ENCODE results near the gene CLIP1.
"Not testable (repeated sequence)": the region's sequence is repeated elsewhere in the genome, so short reads cannot be mapped to it uniquely, and the experiment has no call there.

The CLIP1 gene

DNA sequence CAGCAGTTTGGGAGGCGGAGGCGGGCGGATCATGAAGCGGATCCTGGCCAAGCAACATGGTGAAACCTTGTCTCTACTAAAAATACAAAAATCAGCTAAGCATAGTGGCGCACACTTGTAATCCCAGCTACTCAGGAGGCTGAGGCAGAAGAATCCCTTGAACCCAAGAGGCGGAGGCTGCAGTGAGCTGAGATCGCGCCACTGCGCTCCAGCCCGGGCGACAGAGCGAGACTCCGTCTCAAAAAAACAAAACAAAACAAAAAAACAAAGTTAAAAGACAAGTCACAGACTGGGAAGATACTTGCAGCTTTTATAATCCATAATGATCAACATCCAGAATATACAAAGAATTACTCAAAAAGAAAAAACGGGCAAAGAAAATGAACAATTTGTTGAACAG, 161.7 kb downstream of the CLIP1 start:
- DNase-seq (ENCODE audit: low read depth in 2 of 3, low spot score in 2 of 3) = not testable (repeated sequence)

DNA sequence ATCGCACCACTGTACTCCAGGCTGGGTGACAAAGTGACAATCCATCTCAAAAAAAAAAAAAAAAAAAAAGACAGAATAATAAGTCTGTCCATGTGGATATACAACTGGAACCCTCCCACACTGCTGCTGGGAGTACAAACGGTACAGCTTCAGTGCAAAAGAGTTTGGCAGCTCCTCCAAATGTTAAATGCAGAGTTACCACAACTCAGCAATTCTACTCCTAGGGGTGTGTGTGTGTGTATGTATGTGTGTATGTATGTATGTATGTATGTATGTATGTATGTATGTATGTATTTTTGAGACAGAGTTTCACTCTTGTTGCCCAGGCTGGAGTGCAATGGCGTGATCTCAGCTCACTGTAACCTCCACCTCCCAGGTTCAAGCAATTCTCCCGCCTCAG, 163.5 kb downstream of the CLIP1 start:
- DNase-seq (ENCODE audit: low read depth in 2 of 3, low spot score in 2 of 3) = not testable (repeated sequence)

DNA sequence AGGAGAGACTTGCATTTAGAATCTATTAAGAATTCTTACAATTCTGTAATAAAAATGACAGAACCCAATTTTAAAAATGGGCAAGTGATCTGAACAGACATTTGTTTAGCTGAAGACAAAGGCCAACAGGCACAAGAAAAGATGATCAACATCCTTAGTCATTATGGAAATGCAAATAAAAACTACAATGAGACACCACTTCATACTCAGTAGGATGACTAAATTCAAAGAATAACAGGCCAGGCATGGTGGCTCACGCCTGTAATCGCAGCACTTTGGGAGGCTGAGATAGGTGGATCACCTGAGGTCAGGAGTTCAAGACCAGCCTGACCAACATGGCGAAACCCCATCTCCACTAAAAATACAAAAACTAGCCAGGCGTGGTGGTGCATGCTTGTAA, 164.0 kb downstream of the CLIP1 start:
- DNase-seq (ENCODE audit: low read depth in 2 of 3, low spot score in 2 of 3) = not testable (repeated sequence)

DNA sequence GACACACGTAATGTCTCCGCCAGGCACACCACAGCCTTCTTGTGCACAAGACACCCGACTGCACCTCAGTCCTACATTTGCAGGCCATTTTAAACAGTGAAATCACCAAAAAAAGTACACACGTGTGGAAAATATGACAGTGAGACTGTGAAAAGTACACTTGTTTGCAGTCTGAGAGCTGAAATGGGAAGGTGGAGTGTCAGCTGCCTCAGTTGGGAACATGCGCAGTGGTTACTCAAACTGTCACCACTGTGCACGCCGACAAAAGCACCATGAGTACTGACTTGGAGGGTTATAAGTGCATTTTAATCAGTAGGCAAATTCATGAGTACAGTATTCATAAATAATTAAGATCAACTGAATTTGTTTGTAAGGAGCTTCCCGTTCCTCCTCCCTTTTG, 171.9 kb downstream of the CLIP1 start:
- no peak for DNase-seq (ENCODE audit: low read depth in 2 of 3, low spot score in 2 of 3)

DNA sequence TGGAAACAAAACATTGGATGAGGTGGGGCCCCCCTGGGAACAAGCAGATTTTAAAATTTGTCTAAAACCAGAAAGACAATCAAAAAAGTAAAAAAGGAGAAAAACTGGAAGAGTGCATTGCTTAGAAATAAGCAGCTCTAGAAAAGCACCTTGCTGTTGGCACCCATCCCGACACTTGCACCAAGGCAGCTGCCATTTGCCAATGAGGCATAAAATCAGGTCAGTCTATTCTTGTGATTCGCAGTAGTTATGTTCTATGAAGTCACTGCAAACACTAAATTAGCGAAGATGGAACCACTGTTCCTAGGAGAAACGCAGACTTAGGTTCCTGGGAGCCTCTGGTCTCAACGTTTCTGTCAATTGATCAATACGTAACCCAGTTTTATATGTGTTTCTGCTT, 172.4 kb downstream of the CLIP1 start:
- no peak for DNase-seq (ENCODE audit: low read depth in 2 of 3, low spot score in 2 of 3)

DNA sequence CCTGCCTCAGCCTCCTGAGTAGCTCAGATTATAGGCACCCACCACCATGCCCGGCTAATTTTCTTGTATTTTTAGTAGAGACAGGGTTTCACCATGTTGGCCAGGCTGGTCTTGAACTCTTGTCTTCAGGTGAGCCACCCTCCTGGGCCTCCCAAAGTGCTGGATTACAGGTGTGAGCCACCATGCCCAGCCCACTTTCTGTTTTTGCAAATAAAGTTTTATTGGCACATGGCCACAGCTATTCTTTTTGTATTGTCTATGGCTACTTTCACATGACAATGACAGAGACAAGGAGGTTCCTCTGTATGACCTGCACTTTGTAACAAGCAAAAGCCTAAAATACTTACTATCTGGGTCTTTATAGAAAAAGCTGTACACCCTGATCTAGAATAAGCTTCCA, 176.9 kb downstream of the CLIP1 start:
- DNase-seq (ENCODE audit: low read depth in 2 of 3, low spot score in 2 of 3) = no peak

DNA sequence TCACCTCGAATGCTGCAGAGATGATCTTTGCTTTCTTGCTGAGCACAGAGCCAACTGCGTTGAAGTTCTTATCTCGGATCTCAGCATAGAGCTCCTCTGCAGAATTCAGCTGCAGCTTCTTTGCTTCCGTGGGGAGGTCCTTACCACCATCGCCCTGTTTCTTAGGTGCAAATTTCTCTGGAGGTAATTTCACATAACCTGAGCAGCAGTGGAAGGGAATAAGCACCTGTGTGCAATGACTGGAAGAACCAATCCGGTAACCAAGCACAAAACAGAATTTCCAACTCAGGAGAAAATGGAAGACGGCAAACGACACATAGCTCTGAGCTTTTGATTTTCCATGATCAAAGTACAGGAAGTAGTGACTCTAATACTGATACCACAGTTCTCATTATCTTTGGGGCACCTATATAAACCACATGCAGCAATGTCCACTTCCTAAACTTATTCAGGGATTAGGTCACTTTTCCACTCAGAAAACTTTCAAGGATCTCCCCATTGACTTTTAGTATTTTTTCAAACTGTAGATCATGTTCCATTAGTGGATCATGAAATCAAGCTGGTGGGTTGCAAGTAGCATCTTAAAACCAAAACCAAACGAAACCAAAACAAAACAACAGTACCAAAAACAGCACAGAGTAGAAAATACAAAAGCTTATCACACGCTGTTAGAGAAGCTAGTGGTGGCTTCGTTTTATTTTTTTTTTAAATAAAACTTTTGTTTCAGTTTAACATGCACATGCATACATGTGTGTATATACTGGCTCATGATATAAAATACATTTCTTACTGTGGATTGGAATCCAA, 177.7 kb downstream of the CLIP1 start:
- DNase-seq (ENCODE audit: low read depth in 2 of 3, low spot score in 2 of 3) = no peak

DNA sequence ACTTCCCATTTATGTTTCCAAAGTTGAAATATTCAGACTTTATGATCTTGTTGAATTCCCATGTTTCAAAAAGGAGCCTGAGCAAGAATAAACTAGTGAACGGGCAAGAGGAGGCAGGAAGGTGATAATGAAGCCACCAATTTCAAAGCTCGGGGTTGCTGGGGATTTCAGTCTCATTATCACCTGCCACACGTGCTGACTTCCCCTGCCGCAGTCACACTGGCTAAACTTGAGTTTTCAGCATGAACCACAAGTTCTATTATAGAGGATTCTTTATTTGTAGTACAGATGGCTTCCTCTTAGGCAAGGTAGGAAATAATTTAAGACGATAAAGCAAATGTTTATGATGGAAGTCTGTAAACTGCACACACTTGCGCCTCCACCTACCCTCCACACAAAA, 178.5 kb downstream of the CLIP1 start:
- no peak for DNase-seq (ENCODE audit: low read depth in 2 of 3, low spot score in 2 of 3)

DNA sequence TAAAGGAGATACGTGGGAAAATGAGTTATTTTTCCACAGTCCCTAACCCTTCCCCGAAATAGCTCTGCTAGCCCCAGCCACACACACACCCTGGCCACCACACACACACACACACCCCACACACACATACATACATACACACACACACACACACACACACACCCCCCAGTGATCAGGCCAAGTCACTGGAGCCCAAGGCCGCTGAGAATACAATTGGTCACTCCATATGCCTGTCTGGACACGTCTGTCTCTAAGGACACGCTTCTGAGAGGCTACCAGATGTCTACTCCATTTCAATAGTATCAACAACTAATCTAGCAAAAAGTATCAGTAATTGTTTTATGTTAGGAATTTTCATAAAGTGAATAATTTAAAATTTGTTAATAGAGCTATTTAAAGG, 183.6 kb downstream of the CLIP1 start:
- DNase-seq (ENCODE audit: low read depth in 2 of 3, low spot score in 2 of 3) = no peak

DNA sequence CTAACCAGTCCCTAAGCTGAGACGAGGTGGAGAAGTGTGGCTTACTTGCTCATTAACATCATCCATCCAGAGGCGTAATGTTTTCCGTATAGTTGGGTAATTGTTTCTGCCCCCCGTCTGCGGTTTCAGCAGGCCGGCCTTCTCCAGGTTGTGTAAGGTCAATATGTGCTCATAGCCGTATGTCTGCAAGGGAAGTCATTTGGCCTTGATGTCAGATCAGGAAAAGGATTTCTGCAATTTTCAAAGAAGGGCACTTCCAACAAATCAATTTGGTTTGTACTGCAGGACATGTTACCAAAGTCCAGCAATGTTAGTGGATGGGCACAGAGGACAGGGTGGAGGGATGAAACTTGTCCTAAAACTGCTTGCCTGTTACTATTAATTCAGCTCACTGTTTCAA, 186.7 kb downstream of the CLIP1 start:
- DNase-seq (ENCODE audit: low read depth in 2 of 3, low spot score in 2 of 3) = no peak

DNA sequence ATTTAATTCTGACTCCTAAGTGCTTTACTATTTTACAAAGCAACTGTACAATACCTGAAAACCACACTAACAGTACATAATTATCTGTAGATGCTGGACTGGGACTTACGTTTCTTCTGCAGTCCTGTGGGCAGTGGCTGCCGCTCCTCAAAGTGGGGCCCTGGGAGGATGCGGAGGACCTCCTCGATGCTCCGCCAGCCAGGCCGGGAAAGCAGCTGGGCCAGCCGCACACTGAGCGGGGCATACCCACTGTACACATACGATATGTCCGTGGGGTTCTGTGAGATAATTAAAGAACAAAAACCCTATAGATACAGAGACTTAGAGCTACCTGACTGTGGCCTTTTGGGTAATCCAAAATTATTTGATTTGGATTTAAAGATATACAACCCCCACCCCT, 189.8 kb downstream of the CLIP1 start:
- DNase-seq (ENCODE audit: low read depth in 2 of 3, low spot score in 2 of 3) = no peak

DNA sequence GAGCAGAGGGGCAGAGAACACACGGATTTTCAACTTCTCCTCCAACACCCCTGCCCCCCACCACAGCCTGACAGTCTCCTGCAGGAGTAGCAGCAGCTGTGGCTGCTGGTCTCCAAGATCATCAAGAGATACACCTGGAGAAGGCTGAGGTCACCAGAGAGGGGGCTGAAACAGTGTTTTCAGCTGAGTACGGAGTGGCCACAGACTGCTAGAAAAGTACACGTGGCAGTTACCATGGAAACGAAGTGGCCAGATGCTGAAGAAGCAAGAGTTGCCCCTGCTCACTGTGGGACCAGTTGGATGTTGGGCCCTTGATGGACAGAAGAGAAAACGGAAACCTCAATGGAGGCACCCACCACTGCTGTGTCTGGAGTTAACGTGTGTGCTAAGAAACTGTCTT, 191.7 kb downstream of the CLIP1 start:
- DNase-seq (ENCODE audit: low read depth in 2 of 3, low spot score in 2 of 3) = no peak

DNA sequence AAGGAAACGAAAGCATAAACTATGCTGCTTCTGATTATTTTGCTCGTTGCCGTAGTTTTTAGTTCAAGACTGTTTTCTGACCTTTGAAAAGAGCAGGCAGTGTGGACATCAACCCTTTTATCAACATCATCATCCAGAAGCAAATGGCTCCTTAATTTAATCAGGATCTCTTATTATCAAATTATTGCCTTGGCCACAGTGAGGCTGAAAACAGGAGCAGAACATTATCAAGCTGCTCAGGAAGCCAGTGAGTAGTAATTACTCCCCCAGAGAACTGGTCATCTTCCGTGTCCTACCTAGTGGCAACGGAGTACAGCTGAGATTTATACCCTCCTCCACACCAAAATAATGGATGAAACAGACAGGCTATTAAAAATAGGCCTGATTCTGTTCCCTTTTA, 194.4 kb downstream of the CLIP1 start:
- DNase-seq (ENCODE audit: low read depth in 2 of 3, low spot score in 2 of 3) = no peak

DNA sequence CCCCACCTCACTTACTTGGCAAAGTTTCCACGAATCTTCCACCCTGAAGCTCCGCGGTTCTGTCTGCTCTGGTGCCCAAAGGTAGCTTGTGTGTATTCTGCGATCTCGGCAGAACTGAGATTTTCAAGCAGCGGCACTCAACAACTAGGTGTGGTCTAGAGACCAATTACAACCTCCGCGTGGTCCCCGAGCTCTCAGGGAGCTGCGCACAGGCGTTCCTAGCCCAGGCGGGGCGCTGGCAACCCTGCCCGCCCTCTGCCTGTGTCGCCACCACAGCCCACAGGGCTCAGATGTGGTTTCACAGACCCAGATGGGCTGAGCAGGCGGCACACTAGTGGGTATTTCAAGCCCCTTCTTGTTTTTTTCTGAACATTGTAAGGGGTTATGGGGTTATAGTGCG, 195.1 kb downstream of the CLIP1 start:
- no peak for DNase-seq (ENCODE audit: low read depth in 2 of 3, low spot score in 2 of 3)

DNA sequence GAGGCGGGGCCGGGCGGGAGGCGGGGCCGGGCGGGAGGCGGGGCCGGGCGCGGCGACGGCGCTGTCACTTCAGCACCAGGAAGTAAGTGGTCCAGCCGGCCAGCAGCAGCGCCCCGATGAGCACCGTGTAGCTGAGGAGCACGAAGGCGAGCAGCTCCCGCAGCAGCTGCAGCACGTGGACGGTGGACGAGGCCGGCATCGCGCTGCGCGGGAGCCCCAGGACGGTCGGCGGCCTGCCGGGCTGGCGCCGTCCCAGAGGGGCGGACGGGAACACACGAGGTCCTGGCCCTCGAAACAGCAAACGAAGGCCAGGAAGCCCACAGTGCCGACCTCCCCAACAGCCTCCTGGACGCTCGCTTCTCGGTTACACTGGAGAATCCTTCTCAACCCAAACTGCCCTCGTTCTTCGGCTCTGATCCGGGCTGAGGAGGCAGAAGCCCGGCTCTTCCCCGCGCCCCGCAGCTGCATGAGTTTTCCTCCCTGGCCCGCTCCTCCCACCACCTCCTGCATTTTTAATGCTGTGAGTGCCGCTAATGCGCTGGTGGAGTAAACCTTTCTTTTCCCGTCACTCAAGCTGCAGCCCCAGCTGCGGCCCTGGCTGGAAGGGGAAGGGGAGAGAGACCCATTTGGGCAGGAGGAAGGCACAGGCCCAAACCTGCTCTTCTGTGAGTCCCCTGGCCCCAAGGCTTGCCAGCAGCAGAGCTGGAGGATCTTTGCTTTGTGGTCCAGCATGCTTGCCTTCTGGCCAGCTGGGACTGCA, 195.9 kb downstream of the CLIP1 start:
- no peak for DNase-seq (ENCODE audit: low read depth in 2 of 3, low spot score in 2 of 3)

DNA sequence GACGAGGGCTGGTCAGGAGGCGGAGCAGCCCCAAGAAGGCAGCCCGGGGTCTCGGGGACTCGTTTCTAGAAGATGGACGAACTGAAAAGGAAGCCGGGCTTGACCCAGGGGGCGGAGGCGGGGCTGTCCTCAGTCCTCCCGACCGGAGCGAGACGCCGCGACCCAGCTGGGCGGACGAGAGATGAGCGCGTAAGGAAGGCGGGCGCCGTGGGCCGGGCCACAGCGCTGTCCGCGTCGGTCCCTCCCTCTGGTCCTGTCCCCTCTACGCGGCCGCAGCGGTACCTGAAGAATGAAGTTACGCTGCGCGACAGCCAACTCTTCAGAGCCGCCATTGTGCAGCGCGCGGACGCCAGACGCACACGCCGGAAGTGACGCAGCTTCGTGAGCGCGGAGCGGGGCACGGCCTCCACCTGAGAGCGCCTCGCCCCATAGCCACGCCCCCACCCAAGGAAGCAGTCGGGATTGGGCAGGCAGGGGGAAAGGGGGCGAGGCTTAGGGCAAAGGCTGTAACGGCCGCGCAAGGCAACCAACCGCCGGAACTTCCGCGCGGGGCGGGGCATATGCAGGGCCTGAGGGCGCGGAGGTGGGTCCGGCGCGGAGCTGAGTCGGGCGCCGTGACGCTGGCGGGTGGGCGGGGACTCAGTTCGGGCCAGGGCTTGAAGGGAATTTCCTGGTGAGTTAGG, 196.6 kb downstream of the CLIP1 start, which contains the start of gene DIABLO:
DIABLO (minus strand) TSS at position 370 of the 683 bp plus-strand sequence; CDS start at position 332, 38 bp downstream.
- DNase-seq (ENCODE audit: low read depth in 2 of 3, low spot score in 2 of 3) = peak; percentile 97 to 100 (median 97)
